ENCODE measurements around the gene USP22.

USP22 gene

GRCh38 chr17:21046216-21046615, 3.4 kb upstream of the USP22 start:
- DNase-seq (ENCODE audit: low read depth), result no peak

GRCh38 chr17:21044971-21045370, 2.2 kb upstream of the USP22 start:
- no peak for DNase-seq (ENCODE audit: low read depth)

DNA sequence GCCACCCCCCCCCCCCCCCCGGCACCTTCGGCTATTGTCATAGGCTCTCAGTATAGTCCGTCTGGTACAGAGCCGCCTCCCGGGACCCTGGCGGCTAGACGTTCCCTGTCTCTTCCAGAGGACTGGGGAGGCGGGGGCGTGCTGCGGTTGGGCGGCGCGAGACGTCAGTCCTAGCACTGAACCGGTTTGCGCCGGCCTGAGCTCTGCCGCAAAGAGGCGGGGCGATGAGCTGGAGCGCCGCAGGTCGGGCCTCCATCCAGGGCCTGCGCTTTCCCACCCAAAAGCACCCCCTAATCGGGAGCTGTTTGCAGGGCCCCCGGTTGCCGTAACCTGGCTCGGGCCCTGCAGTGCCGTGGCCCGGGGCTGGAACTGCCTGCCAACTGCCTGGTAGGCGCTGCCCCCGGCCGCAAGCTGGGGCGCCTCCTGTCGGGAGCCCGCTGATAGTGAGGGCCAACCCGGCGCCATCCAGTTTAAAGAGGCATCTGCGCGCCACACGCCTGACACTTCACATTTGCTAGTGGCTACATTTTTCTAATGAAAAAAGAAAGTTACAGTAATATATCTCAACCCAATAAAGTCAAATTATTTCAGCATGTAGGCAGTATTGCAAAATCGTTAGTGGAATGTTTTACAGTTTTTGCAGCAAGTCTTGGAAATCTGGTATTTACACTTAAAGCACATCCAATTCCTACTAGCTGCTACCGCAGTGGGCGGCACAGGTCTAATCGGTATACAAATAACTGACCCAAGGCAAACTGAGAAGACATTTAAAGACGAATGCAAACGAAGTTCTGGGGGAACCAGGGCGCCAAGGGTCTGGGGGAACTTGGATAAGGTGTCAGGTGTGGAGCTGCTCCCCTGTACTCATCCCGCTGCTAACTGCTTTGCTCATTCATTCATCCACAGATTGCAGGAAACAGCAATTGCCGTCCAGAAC, 753 bp upstream of the USP22 start:
- DNase-seq (ENCODE audit: low read depth), result peak; percentile 91

GRCh38 chr17:21041741-21042457, 912 bp downstream of the USP22 start:
- DNase-seq (ENCODE audit: low read depth), result peak; percentile 47

DNA sequence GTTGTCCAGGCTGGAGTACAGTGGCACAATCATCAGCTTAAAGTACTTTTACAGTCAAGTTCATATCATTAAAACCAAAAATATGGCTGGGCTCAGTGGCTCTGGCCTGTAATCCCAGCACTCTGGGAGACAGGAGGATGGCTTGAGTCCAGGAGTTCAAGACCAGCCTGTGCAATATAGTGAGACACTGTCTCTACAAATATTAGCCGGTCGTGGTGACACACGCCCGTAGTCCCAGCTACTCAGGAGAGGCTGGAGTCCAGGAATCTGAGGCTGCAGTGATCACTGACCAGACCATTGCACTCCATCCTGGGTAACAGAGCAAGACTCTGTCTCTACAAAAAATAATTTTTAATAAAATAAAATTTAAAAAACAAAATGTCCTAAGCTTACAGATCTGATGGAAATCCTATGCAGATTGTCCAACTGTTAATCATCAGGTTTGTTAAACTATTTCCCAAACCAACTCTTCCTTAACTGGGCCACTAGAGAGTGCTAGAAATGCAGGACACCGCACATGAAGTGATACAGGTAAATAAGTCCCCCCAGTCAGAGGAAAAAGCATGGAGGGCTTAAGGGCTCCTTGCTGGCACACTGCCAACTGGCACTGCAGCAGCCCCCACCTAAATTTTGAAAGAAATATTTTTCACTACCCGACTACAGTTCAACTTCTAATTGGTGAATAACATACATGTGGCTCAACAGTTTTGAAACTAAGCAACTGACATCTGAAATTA, 2.8 kb downstream of the USP22 start:
- DNase-seq (ENCODE audit: low read depth), result no peak

- no peak for DNase-seq (ENCODE audit: low read depth)
Measured at GRCh38 chr17:21037117-21037803, 5.6 kb downstream of the USP22 start.

GRCh38 chr17:21036361-21036881, 6.4 kb downstream of the USP22 start:
- no peak for DNase-seq (ENCODE audit: low read depth)

DNA sequence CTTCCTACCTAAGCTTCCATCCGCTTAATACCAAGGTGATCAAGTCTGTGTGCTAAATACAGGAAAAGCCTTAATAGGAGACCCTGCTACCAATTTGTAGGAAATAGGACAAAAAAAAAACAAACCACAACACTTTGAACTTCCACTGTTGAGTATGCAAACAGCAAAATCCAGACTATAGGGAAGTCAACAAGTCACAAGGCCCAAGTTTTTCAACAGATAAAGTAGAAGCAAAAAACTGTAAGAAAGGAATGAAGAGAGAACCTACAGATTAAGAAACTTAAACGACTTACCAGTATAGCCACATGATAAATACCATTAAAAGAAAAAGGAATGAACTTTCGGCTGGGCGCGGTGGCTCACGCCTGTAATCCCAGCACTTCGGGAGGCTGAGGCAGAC, 7.4 kb downstream of the USP22 start:
- DNase-seq (ENCODE audit: low read depth), result no peak

- no peak for DNase-seq (ENCODE audit: low read depth)
Measured at GRCh38 chr17:21034340-21035235, 8.2 kb downstream of the USP22 start.

DNA sequence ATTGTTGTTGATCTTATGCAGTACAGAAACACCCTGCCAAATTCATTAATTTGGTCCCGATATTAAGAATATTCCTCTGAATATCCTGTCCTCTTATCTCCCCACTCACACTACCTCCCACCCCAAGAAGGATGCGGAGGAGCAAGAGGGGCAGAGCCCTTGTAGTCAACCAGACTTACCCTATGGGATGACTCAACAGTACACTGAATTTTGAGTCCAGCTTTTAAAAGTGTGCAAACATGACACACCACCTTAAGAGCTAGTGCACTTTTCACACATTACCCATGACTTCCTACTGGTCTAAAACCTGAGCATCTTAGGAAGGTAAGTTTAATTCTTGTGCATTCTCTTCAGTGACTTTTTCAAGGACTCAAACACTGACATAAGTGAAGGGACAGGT, 9.5 kb downstream of the USP22 start:
- no peak for DNase-seq (ENCODE audit: low read depth)

DNA sequence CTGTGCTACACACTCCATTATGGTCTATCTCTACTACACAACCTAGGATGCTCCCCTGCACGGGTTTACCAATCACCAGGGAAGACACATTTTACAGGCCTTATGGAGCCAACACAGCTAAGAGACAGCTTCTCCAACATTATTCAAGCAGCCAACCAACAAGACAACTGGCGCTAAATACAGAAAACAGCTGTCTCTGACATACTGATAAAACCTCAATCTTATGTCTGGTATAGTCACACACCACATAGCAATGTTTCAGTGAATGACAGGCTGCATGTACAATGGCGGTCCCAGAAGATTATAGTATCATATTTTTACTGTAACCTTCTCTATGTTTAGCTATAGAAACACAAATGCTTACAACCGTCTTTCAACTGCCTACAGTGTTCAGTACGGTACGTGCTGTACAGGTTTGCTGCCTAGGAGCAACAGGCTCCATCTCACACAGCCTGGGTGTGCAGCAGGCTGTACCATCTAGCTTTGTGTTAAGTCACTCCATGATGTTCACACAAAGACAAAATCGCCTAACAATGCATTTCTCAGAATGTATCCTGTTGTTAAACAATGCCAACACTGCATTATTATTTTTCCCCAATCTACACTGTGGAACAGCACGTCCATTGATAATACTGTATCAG, 10.9 kb downstream of the USP22 start:
- DNase-seq (ENCODE audit: low read depth), result no peak

- no peak for DNase-seq (ENCODE audit: low read depth)
Measured at GRCh38 chr17:21030375-21030774, 12.4 kb downstream of the USP22 start.

DNA sequence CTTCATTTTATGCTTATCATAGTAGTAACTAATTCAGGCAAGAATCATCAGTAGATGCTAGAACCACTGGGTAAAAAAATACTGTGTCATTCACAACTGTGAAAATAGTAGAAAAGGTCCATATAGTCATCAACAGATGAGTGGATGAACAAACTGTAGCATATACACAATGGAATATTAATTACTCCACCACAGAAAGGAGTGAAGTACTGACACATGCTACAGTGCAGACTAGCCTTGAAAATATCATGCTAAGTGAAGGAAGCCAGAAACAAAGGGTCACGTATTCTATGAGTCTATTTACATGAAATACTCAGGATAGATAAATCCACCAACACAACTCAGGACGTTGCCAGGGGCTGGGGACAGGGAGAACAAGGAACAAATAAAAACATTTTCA, 13.3 kb downstream of the USP22 start:
- DNase-seq (ENCODE audit: low read depth), result no peak

DNA sequence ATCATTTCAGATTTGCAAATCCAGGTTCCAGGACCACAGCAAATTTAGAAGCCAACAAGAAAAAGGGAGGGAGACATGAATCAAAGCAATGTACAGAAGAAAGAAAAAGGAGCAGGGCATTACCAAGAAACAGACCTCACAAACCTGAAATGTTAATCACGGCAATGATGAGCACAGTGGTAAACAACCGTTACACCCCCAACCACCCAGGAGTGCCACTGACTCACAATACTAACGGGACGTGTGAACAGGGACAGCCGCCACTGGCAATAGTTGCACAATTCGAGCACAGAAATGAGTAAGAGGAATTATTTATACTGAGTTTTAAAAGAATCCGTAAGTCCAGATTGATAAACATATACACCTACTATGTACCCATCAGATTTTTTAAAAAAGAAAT, 13.8 kb downstream of the USP22 start:
- DNase-seq (ENCODE audit: low read depth), result no peak

DNA sequence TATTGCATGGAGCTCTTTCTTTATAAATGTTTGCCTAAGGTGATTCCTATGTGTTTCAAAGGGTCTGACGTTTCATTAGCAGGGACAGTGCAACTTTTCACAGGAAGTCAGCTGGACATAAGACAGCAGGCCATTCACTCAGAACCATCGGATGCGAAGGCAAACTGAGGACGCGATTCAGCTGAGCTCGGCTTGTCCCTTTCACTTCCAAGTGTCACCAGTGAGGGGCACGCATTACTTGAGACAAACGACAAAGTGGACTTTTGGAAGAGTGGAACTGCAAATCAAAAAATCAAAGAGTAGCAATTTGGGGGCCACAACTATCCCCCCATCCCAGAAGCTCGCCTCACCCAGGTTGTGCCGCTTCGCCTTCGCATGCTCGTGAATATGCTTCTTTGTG, 14.6 kb downstream of the USP22 start:
- no peak for DNase-seq (ENCODE audit: low read depth)

GRCh38 chr17:21027031-21027430, 15.8 kb downstream of the USP22 start:
- DNase-seq (ENCODE audit: low read depth), result no peak

- no peak for DNase-seq (ENCODE audit: low read depth)
Measured at GRCh38 chr17:21025451-21025850, 17.4 kb downstream of the USP22 start.

DNA sequence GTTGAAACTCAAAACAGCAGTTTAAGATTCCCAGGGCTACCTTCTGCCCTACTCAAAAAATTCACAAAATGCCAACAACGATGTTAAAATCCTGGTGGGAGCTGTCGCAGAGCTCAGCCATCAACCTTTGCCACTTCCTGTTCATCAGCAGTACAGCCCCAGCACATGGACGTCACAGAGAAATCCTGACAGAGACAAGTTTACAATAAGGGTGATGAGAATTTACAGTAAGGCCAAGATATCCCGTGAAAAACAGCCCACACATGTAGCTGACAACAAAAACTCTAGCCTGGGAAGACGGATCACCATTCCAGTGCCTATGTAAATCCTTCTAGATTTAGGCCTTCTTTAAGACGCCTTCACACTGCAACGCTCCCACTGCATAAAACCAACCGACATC, 18.8 kb downstream of the USP22 start:
- no peak for DNase-seq (ENCODE audit: low read depth)

DNA sequence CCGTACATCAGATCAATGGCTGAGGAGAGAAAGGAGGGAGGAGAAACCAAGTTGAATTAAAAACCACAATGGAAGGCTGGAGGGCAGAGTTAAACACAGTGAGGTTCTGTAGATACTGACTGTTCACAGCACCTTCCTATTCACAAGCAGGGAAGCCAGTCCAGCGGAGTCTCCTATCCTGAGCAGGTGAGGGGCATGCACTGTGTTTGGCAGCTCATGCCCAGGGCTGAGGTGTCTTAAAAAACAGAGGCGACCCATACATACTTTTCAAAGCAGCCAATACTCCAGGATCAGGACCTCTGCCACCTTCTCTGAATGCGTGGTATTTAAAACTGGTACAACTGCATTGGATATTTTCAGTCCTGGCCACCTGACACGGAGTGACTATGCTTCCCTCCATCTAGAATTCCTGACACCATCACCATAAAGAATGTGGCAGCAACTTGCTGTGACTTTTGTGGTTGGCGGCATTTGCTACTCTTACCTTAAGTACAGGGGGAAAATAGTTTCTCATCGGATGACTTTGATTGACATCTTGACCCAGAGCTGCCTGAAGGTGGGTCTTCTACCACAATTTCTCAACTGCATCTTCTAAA, 21.5 kb downstream of the USP22 start:
- DNase-seq (ENCODE audit: low read depth), result no peak

GRCh38 chr17:21020622-21021021, 22.2 kb downstream of the USP22 start:
- DNase-seq (ENCODE audit: low read depth), result no peak

All from activated T-cell treated with anti-CD3 and anti-CD28 coated beads for 1 hour (primary cell).